Astrocyte (in vitro differentiated cells and primary cell): ENCODE data around the gene ADRA2A. TPM values are rescaled to one million over a fixed set of nuclear protein-coding genes. Genes with fewer than 3 reads are reported as not detected.

Experiments
- DNase-seq: peaks from one replicate; pipeline ENCODE4 v3.0.0-alpha.2; 2010; ENCODE audit warnings: low read depth
- FAIRE-seq: peaks from 2 replicates; lab custom pipeline; 2011; peaks lifted over from hg19 to GRCh38; lab: Jason Lieb, UNC
- H2AFZ ChIP-seq: 2 replicates; pipeline ENCODE4 v1.6.0; 2012; ENCODE audit warnings: low read depth, low read length, inconsistent platforms
- H3K27ac ChIP-seq: 2 replicates; pipeline ENCODE4 v1.5.1; 2011; ENCODE audit warnings: low read depth, low read length, inconsistent platforms
- H3K27me3 ChIP-seq: 2 replicates; pipeline ENCODE4 v1.6.0; 2011; ENCODE audit warnings: low read length, inconsistent platforms; ENCODE audit not compliant: insufficient read depth
- H3K36me3 ChIP-seq: 2 replicates; pipeline ENCODE4 v1.5.1; 2011; ENCODE audit warnings: low read length, inconsistent platforms; ENCODE audit not compliant: insufficient read depth
- H3K4me1 ChIP-seq: 2 replicates; pipeline ENCODE4 v1.5.1; 2011; ENCODE audit warnings: low read length, inconsistent platforms; ENCODE audit not compliant: insufficient read depth
- H3K4me2 ChIP-seq: 2 replicates; pipeline ENCODE4 v1.6.0; 2012; ENCODE audit warnings: low read length, inconsistent platforms
- H3K4me3 ChIP-seq: 2 replicates; pipeline ENCODE4 v1.5.1; 2011; ENCODE audit warnings: low read depth, mild to moderate bottlenecking, low read length, inconsistent platforms; ENCODE audit not compliant: insufficient read depth
- H3K79me2 ChIP-seq: 2 replicates; pipeline ENCODE4 v1.6.0; 2012; ENCODE audit warnings: mild to moderate bottlenecking, low read length, inconsistent platforms; ENCODE audit not compliant: insufficient read depth
- H3K9ac ChIP-seq: 2 replicates; pipeline ENCODE4 v1.6.0; 2012; ENCODE audit warnings: mild to moderate bottlenecking, low read length, inconsistent platforms
- H3K9me3 ChIP-seq: 2 replicates; pipeline ENCODE4 v1.5.1; 2012; ENCODE audit warnings: low read depth, mild to moderate bottlenecking, low read length, inconsistent platforms; ENCODE audit not compliant: insufficient read depth
- H4K20me1 ChIP-seq: 2 replicates; pipeline ENCODE4 v1.6.0; 2012; ENCODE audit warnings: low read length, inconsistent platforms; ENCODE audit not compliant: insufficient read depth
- H3K27ac Mint-ChIP-seq: one replicate; pipeline ENCODE4 v1.8.0; 2021; ENCODE audit warnings: mild to moderate bottlenecking, mixed read lengths; ENCODE audit not compliant: unreplicated experiment
- H3K27me3 Mint-ChIP-seq: one replicate; pipeline ENCODE4 v1.8.0; 2021; ENCODE audit warnings: low read depth, mixed read lengths; ENCODE audit not compliant: unreplicated experiment
- H3K36me3 Mint-ChIP-seq: one replicate; pipeline ENCODE4 v1.8.0; 2021; ENCODE audit warnings: low read depth, mixed read lengths; ENCODE audit not compliant: unreplicated experiment
- H3K4me1 Mint-ChIP-seq: one replicate; pipeline ENCODE4 v1.8.0; 2021; ENCODE audit warnings: low read depth, mixed read lengths; ENCODE audit not compliant: unreplicated experiment
- H3K4me3 Mint-ChIP-seq: one replicate; pipeline ENCODE4 v1.8.0; 2021; ENCODE audit warnings: mild to moderate bottlenecking, moderate library complexity, mixed read lengths; ENCODE audit not compliant: unreplicated experiment
- H3K9me3 Mint-ChIP-seq: one replicate; pipeline ENCODE4 v1.8.0; 2021; ENCODE audit warnings: mild to moderate bottlenecking, mixed read lengths; ENCODE audit not compliant: unreplicated experiment
- CTCF ChIP-seq: IDR thresholded peaks from 2 replicates; pipeline ENCODE4 v1.5.1; 2011; ENCODE audit warnings: low read depth, mild to moderate bottlenecking, inconsistent platforms, low read length, moderate library complexity; ENCODE audit not compliant: insufficient read depth
- EZH2 ChIP-seq: IDR thresholded peaks from 2 replicates; pipeline ENCODE4 v1.6.1; 2012; ENCODE audit warnings: mild to moderate bottlenecking, low read length, inconsistent platforms; ENCODE audit not compliant: insufficient read depth
- total RNA-seq: library from RNA; stranded (reverse); gene quantifications from 2 replicates; pipeline ENCODE4 v1.2.1, GENCODE V29; 2021

The ADRA2A gene
- total RNA-seq, 1 donor from 2014 or later, result 1.2 TPM

GRCh38 chr10:111085690-111086353 is 9.0 kb downstream of the ADRA2A start:
- H3K4me1 ChIP-seq, result no peaks in the 10 kb centered on the region
- FAIRE-seq (no peak), DNase-seq (no peak)
- no peaks in the 10 kb centered on the region for H3K9me3 ChIP-seq
- no peak overlapping the region for H3K27ac ChIP-seq
- peaks cover 2% of the 10 kb centered on the region for H3K27me3 ChIP-seq
- H4K20me1 ChIP-seq, result no peaks in the 10 kb centered on the region
- Mint-ChIP-seq H3K4me1 (no peaks in the 10 kb centered on the region), H3K27me3 (peaks cover 72% of the 10 kb centered on the region), H3K27ac (no peak overlapping the region), H3K4me3 (no peak overlapping the region), H3K9me3 (peaks cover 7% of the 10 kb centered on the region), H3K36me3 (no peaks in the 10 kb centered on the region)
- no peak overlapping the region for H3K9ac ChIP-seq
- H3K4me3 ChIP-seq, result no peak overlapping the region
- no peak overlapping the region for H3K4me2 ChIP-seq
- TF ChIP-seq CTCF (no peak), EZH2 (no peak)
- no peaks in the 10 kb centered on the region for H3K79me2 ChIP-seq
- H3K36me3 ChIP-seq, result no peaks in the 10 kb centered on the region
- no peak overlapping the region for H2AFZ ChIP-seq

GRCh38 chr10:111086574-111086973 is 9.7 kb downstream of the ADRA2A start:
- H3K27ac Mint-ChIP-seq, result no peak overlapping the region
- no peak overlapping the region for H2AFZ ChIP-seq
- no peaks in the 10 kb centered on the region for H3K79me2 ChIP-seq
- H3K9me3 Mint-ChIP-seq, result peaks cover 7% of the 10 kb centered on the region
- peaks cover 65% of the 10 kb centered on the region for H3K27me3 Mint-ChIP-seq
- no peak overlapping the region for H3K9ac ChIP-seq
- TF ChIP-seq EZH2 (no peak), CTCF (no peak)
- no peaks in the 10 kb centered on the region for H4K20me1 ChIP-seq
- no peak overlapping the region for H3K4me2 ChIP-seq
- no peaks in the 10 kb centered on the region for H3K36me3 ChIP-seq
- H3K27me3 ChIP-seq, result peaks cover 2% of the 10 kb centered on the region
- FAIRE-seq (no peak), DNase-seq (no peak)
- H3K4me1 Mint-ChIP-seq, result no peaks in the 10 kb centered on the region
- H3K4me3 ChIP-seq, result no peak overlapping the region
- H3K27ac ChIP-seq, result no peak overlapping the region
- no peaks in the 10 kb centered on the region for H3K4me1 ChIP-seq
- no peaks in the 10 kb centered on the region for H3K36me3 Mint-ChIP-seq
- H3K4me3 Mint-ChIP-seq, result no peak overlapping the region
- H3K9me3 ChIP-seq, result no peaks in the 10 kb centered on the region

- H3K27ac ChIP-seq, result no peak overlapping the region
- no peak overlapping the region for H3K4me3 ChIP-seq
- H3K9me3 Mint-ChIP-seq, result peaks cover 7% of the 10 kb centered on the region
- no peak for DNase-seq
- no peaks in the 10 kb centered on the region for H3K9me3 ChIP-seq
- no peaks in the 10 kb centered on the region for H4K20me1 ChIP-seq
- H3K36me3 Mint-ChIP-seq, result no peaks in the 10 kb centered on the region
- H3K4me1 Mint-ChIP-seq, result no peaks in the 10 kb centered on the region
- H3K4me1 ChIP-seq, result no peaks in the 10 kb centered on the region
- H3K9ac ChIP-seq, result no peak overlapping the region
- H3K4me2 ChIP-seq, result no peak overlapping the region
- TF ChIP-seq EZH2 (no peak), CTCF (no peak)
- H3K27me3 ChIP-seq, result peaks cover 2% of the 10 kb centered on the region
- H2AFZ ChIP-seq, result no peak overlapping the region
- H3K27me3 Mint-ChIP-seq, result peaks cover 62% of the 10 kb centered on the region
- FAIRE-seq, result no peak
- H3K79me2 ChIP-seq, result no peaks in the 10 kb centered on the region
- no peaks in the 10 kb centered on the region for H3K36me3 ChIP-seq
- H3K27ac Mint-ChIP-seq, result no peak overlapping the region
- no peak overlapping the region for H3K4me3 Mint-ChIP-seq
Observed at GRCh38 chr10:111087331-111087756, 10.5 kb downstream of the ADRA2A start.
